Mucosa of rectum (tissue), 2 donors: Measurements from ENCODE around the gene AS3MT.
"Not testable (repeated sequence)": the region's sequence is repeated elsewhere in the genome, so short reads cannot be mapped to it uniquely, and the experiment has no call there.

Experiments
- H3K27ac ChIP-seq, 2 donors: one replicate each; pipeline ENCODE4 v1.7.0; 2013; ENCODE audit warnings: inconsistent platforms in 2 of 2, low read depth in 2 of 2, low read length in 2 of 2
- H3K27me3 ChIP-seq, 2 donors: one replicate each; pipeline ENCODE4 v1.7.0; 2013; ENCODE audit warnings: low read length in 2 of 2; ENCODE audit not compliant: control insufficient read depth in 2 of 2, insufficient read depth in 2 of 2
- H3K36me3 ChIP-seq, 2 donors: one replicate each; pipeline ENCODE4 v1.7.0; 2013; ENCODE audit warnings: low read length in 2 of 2; ENCODE audit not compliant: control insufficient read depth in 2 of 2, insufficient read depth in 2 of 2
- H3K4me1 ChIP-seq, 2 donors: one replicate each; pipeline ENCODE4 v1.7.0; 2013; ENCODE audit warnings: low read length in 2 of 2, mild to moderate bottlenecking in 1 of 2; ENCODE audit not compliant: control insufficient read depth in 2 of 2, insufficient read depth in 2 of 2
- H3K4me3 ChIP-seq, 2 donors: one replicate each; pipeline ENCODE4 v1.7.0; 2013; ENCODE audit warnings: low read length in 2 of 2
- H3K9ac ChIP-seq, 2 donors: one replicate each; pipeline ENCODE4 v1.7.0; 2013; ENCODE audit warnings: low read length in 2 of 2, low read depth in 1 of 2, mild to moderate bottlenecking in 1 of 2
- H3K9me3 ChIP-seq, 2 donors: one replicate each; pipeline ENCODE4 v1.7.0; 2013; ENCODE audit warnings: low read length in 2 of 2; ENCODE audit not compliant: control insufficient read depth in 2 of 2
- donor health status: healthy.
- donor health status: Normal muscosa, but diverticular disease.

AS3MT gene

DNA sequence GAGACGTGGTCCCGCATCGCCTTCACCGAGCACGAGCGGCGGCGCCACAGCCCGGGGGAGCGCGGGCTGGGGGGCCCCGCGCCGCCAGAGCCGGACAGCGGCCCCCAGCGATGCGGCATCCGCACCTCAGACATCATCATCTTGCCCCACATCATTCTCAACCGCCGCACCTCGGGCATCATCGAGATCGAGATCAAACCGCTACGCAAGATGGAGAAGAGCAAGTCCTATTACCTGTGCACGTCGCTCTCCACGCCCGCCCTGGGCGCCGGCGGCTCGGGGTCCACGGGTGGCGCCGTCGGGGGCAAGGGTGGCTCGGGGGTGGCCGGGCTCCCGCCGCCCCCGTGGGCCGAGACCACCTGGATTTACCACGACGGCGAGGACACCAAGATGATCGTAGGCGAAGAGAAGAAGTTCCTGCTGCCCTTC lies 49.6 kb downstream of the AS3MT start:
- no peaks in the 10 kb centered on the region for H3K36me3 ChIP-seq
- H3K9ac ChIP-seq = peak overlapping the region; percentile 81 to 86
- no peaks in the 10 kb centered on the region for H3K9me3 ChIP-seq
- peak overlapping the region; percentile 91 to 97 for H3K4me3 ChIP-seq
- peaks cover 23 to 37% of the 10 kb centered on the region in 2 donors for H3K4me1 ChIP-seq
- peaks cover 0 to 3% of the 10 kb centered on the region in 2 donors for H3K27me3 ChIP-seq
- peak overlapping the region; percentile 88 to 89 for H3K27ac ChIP-seq

DNA sequence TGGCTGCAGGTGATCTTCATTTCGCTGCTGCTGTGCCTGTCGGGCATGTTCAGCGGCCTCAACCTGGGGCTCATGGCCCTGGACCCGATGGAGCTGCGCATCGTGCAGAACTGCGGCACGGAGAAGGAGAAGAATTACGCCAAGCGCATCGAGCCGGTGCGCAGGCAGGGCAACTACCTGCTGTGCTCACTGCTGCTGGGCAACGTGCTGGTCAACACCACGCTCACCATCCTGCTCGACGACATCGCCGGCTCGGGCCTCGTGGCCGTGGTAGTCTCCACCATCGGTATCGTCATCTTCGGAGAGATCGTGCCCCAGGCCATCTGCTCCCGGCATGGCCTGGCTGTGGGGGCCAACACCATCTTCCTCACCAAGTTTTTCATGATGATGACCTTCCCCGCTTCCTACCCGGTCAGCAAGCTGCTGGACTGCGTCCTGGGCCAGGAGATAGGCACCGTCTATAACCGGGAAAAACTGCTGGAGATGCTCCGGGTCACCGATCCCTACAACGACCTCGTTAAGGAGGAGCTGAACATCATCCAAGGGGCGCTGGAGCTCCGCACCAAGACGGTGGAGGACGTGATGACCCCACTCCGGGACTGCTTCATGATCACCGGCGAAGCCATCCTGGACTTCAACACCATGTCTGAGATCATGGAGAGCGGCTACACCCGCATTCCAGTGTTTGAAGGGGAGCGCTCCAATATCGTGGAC lies 50.1 kb downstream of the AS3MT start:
- no peaks in the 10 kb centered on the region for H3K36me3 ChIP-seq
- peaks cover 0 to 3% of the 10 kb centered on the region in 2 donors for H3K27me3 ChIP-seq
- peaks cover 23 to 37% of the 10 kb centered on the region in 2 donors for H3K4me1 ChIP-seq
- peak overlapping the region; percentile 81 to 86 for H3K9ac ChIP-seq
- H3K4me3 ChIP-seq = peak overlapping the region; percentile 91 to 97
- H3K27ac ChIP-seq = no peak overlapping the region
- H3K9me3 ChIP-seq = no peaks in the 10 kb centered on the region

- peaks cover 23 to 37% of the 10 kb centered on the region in 2 donors for H3K4me1 ChIP-seq
- peaks cover 0 to 2% of the 10 kb centered on the region in 2 donors for H3K36me3 ChIP-seq
- H3K27ac ChIP-seq = peak overlapping the region in 1 of 2 donors; percentile 4
- H3K27me3 ChIP-seq = peaks cover 0 to 3% of the 10 kb centered on the region in 2 donors
- H3K9me3 ChIP-seq = no peaks in the 10 kb centered on the region
- peak overlapping the region; percentile 91 to 97 for H3K4me3 ChIP-seq
- H3K9ac ChIP-seq = peak overlapping the region in 1 of 2 donors; percentile 86
Measured at GRCh38 chr10:102919992-102920739, 50.9 kb downstream of the AS3MT start.

- Histone ChIP-seq H3K36me3 (peaks cover 3 to 5% of the 10 kb centered on the region in 2 donors), H3K9ac (peak overlapping the region in 1 of 2 donors; percentile 31), H3K4me3 (no peak overlapping the region), H3K27me3 (no peaks in the 10 kb centered on the region), H3K4me1 (peaks cover 20 to 34% of the 10 kb centered on the region in 2 donors), H3K9me3 (no peaks in the 10 kb centered on the region), H3K27ac (peak overlapping the region; percentile 26 to 51)
Measured at GRCh38 chr10:102923601-102924000, 54.3 kb downstream of the AS3MT start.

DNA sequence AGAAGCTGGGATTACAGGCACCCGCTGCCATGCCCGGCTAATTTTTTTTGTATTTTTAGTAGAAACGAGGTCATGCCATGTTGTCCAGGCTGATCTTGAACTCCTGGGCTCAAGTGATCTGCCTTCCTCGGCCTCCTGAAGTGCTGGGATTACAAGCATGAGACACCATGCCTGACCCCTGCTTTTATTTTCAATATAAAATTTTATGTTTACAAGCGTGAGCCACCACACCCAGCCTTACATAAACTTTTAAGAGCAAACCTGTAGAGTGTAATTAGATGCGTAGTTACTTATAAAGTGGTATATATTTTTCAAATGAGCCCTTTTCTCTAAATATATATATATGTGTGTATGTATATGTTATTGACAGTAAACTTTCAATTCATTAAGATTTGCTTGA lies 57.6 kb downstream of the AS3MT start:
- Histone ChIP-seq H3K36me3 (peaks cover 3 to 5% of the 10 kb centered on the region in 2 donors), H3K9ac (no peak overlapping the region), H3K27ac (no peak overlapping the region), H3K27me3 (no peaks in the 10 kb centered on the region), H3K9me3 (no peaks in the 10 kb centered on the region), H3K4me1 (peaks cover 4 to 15% of the 10 kb centered on the region in 2 donors), H3K4me3 (no peak overlapping the region)

DNA sequence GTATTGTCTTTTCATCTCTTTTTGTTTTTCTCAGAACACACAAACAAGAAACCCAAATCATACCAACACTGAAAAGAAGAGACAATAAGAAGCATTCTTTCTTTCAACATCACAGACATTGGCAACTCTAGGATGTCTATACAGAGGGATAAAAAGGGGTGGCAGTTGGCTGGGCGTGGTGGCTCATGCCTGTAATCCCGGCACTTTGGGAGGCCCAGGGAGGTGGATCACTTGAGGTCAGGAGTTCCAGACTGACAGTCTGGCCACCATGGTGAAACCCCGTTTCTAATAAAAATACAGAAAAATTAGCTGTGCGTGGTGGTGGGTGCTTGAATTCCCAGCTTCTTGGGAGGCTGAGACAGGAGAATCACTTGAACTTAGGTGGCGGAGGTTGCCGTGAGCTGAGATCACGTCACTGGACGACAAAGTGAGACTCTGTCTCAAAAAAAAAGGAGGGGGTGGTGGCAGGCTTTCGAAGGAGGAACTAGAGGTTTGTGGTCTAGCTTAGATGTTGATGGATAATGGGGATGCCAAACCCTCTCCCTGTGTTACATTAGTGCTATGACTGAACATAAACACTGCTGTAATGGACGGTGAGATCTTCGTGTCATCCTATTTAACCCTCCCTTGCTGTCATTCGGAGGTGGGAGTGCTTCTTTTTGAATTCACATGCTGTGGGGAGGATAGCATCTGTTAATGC lies 58.2 kb downstream of the AS3MT start:
- no peaks in the 10 kb centered on the region for H3K9me3 ChIP-seq
- no peaks in the 10 kb centered on the region for H3K27me3 ChIP-seq
- H3K4me3 ChIP-seq = no peak overlapping the region
- no peak overlapping the region for H3K9ac ChIP-seq
- no peak overlapping the region for H3K27ac ChIP-seq
- peaks cover 3 to 5% of the 10 kb centered on the region in 2 donors for H3K36me3 ChIP-seq
- H3K4me1 ChIP-seq = peaks cover 2 to 15% of the 10 kb centered on the region in 2 donors

DNA sequence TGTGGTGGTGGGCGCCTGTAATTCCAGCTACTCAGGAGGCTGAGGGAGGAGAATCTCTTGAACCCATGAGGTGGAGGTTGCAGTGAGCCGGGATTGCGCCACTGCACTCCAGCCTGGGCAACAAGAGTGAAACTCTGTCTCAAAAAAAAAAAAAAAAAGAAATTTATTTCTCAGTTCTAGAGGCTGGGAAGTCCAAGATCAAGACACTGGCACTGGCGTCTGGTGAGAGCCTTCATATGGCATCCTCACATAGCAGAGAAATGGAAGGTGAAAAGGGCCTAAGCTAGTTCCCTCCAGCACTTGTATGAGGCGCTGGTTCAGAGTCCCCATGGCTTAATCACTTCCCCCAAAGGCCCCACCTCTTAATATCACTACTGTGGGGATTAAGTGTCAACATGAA lies 59.2 kb downstream of the AS3MT start:
- H3K27ac ChIP-seq, H3K27me3 ChIP-seq, H3K9me3 ChIP-seq, H3K36me3 ChIP-seq, H3K4me1 ChIP-seq, H3K9ac ChIP-seq, H3K4me3 ChIP-seq: not testable (repeated sequence)

DNA sequence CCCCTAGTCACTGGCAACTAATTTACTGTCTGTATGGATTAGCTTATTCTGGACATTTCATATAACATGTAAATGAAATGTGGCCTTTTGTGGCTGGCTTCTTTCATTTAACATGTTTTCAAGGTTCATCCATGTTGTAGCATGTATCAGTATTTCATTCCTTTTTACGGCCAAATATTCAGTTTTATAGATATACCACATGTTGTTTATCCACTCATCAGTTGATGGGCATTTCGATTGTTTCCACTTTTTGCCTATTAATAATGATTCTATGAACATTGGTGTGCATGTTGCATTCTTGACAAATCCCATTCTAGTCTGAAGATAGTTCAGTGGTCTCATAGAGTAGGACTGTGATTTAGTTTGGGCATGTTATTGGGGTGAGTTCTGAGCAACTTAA lies 61.5 kb downstream of the AS3MT start:
- H3K36me3 ChIP-seq = peaks cover 3% of the 10 kb centered on the region in 2 donors

GRCh38 chr10:102931643-102932042 lies 62.4 kb downstream of the AS3MT start:
- Histone ChIP-seq H3K9me3 (no peaks in the 10 kb centered on the region), H3K27ac (no peak overlapping the region), H3K27me3 (no peaks in the 10 kb centered on the region), H3K4me3 (no peak overlapping the region), H3K9ac (no peak overlapping the region), H3K36me3 (peaks cover 3% of the 10 kb centered on the region in 2 donors), H3K4me1 (peaks cover 0 to 5% of the 10 kb centered on the region in 2 donors)

More for the DNA sequence above, 61.5 kb downstream of the AS3MT start:
- Histone ChIP-seq H3K9ac (no peak overlapping the region), H3K9me3 (no peaks in the 10 kb centered on the region), H3K4me1 (peaks cover 0 to 5% of the 10 kb centered on the region in 2 donors), H3K27me3 (no peaks in the 10 kb centered on the region), H3K4me3 (no peak overlapping the region), H3K27ac (no peak overlapping the region)

GRCh38 chr10:102935505-102935904 lies 66.2 kb downstream of the AS3MT start:
- H3K27me3 ChIP-seq = no peaks in the 10 kb centered on the region
- H3K9ac ChIP-seq = no peak overlapping the region
- no peak overlapping the region for H3K27ac ChIP-seq
- H3K9me3 ChIP-seq = no peaks in the 10 kb centered on the region
- H3K4me1 ChIP-seq = no peaks in the 10 kb centered on the region
- H3K36me3 ChIP-seq = no peaks in the 10 kb centered on the region
- H3K4me3 ChIP-seq = no peak overlapping the region
